Activated CD8-positive, alpha-beta memory T cell treated with anti-CD3 and anti-CD28 coated beads, Interleukin-2, amount 50 U/mL, for 24 hours (primary cell): ENCODE data around the gene CCDC187.

Experiments used
- DNase-seq: peaks from one replicate; pipeline ENCODE4 v3.0.0-alpha.2; 2020; ENCODE audit errors: extremely low read depth

CCDC187 gene

GRCh38 chr9:136339173-136339957 lies 35.5 kb upstream of the CCDC187 start:
- no peak for DNase-seq

- no peak for DNase-seq
These were observed 34.6 kb upstream of the CCDC187 start for GRCh38 chr9:136338511-136338910.

- no peak for DNase-seq
These were observed 33.8 kb upstream of the CCDC187 start for GRCh38 chr9:136337416-136338395.

DNA sequence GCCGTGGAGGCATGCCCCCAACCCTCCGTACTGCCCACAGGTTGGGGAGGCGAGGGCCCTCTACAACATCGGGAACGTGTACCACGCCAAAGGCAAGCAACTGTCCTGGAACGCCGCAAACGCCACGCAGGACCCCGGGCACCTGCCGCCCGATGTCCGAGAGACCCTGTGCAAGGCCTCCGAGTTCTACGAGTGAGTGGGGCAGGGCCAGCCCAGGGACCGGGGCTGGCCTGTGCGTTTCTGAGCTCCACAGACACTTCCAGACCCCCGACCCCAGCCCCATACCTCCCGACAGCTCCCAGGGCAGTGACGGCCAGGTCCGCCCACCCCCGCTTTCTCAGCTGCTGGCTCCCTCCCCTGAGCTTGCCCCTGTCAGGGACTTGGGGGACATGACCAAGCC lies 33.0 kb upstream of the CCDC187 start:
- DNase-seq: no peak

- DNase-seq: no peak
These were observed 32.4 kb upstream of the CCDC187 start for GRCh38 chr9:136336156-136336870.

GRCh38 chr9:136335296-136336155 lies 31.6 kb upstream of the CCDC187 start:
- no peak for DNase-seq

GRCh38 chr9:136334541-136334940 lies 30.6 kb upstream of the CCDC187 start:
- DNase-seq: no peak

- no peak for DNase-seq
These were observed 29.6 kb upstream of the CCDC187 start for GRCh38 chr9:136333486-136333885.

- no peak for DNase-seq
These were observed 29.2 kb upstream of the CCDC187 start for GRCh38 chr9:136333045-136333444.

DNA sequence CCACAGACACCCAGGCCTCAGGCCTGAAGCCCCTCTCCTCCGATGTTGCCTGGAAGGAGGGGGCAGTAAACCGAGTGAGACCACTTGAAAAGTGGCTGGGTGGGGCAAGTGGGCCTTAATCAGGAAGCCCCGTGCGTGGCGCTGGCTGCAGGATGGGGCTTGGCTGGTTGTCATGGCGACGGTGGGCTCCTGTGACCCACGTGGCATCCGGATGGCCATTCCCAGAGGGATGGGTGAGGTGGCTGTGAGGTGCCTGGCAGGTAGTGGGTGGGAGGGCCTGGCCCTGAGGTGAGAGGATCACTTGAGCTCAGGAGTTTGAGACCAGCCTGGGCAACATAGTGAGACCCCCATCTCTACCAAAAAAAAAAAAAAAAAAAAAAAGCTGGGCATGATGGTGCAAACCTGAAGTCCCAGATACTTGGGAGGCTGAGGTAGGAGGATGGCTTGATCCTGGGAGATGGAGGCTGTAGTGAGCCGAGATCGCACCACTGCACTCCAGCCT lies 28.6 kb upstream of the CCDC187 start:
- no peak for DNase-seq

GRCh38 chr9:136331556-136332481 lies 27.9 kb upstream of the CCDC187 start:
- DNase-seq: no peak

DNA sequence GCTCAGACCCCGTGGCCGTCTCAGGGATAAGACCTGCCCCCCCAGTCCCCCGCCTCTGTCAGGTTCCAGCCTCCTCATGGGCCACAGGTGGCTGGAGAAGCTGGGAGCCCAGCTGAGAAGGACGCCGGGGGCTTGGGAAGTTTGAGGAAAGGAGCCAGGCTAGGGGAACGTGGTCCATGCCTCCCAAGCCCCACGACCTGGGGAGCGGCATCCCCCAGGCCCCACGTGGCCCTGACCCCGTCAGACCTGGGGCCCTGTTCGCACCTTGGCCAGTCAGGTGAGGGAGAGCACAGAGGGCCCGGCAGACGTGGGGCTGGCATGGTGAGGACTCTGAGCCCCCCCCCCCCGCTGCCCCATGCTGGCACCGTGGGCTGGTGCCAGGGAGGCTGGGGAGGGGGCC lies 27.1 kb upstream of the CCDC187 start:
- no peak for DNase-seq

- DNase-seq: no peak
These were observed 26.6 kb upstream of the CCDC187 start for GRCh38 chr9:136330406-136330990.

DNA sequence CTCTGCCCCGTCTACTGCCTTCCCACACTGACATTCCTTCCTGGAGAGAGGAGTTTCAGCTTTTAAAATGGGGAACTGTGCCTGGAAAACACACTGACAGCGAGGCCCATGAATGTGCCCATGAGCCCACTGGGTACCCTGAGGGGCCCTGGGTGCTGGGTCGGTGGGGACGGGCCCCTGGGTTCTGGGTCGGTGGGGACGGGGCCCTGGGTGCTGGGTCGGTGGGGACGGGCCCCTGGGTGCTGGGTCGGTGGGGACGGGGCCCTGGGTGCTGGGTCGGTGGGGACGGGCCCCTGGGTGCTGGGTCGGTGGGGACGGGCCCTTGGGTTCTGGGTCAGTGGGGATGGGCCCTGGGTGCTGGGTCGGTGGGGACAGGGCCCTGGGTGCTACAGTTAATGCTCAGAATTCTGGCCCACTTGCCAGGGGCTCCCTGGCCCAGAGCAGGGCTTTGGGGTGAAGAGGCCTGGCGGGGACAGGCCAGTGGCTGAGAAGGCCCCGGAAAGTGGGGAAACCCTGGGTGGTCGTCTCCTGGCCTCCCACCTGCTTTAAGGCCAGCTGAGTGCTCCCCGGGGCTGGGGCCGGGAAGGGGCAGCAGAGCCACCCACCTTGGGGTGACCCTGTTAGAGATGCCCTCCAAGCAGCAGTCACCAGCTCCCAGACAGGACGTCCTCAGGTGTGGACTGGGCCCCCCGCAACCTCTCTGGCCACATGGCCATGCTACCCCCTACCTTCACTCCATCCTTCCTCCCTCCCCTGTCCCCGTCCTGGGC lies 25.9 kb upstream of the CCDC187 start:
- no peak for DNase-seq

DNA sequence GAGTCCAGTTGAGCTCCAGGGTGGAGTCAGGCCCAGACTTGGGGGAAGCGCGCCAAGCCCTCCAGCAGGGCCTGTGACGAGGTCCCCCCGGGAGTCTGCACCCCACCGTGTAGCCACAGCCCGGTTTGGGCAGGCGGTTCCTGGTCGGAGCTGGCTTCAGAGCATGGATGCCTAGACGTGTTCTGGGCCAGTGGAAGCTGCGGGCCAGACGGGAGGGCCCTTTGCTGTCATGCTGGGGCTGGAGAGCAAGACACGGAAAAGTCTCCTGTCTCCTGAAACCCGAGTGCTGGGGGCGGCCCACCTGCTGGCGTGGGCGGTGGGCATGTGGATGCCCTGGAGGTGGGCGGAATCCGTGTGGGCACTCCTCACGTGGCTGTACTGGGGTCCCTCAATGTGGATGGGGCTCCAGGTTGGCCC lies 25.3 kb upstream of the CCDC187 start:
- DNase-seq: no peak

DNA sequence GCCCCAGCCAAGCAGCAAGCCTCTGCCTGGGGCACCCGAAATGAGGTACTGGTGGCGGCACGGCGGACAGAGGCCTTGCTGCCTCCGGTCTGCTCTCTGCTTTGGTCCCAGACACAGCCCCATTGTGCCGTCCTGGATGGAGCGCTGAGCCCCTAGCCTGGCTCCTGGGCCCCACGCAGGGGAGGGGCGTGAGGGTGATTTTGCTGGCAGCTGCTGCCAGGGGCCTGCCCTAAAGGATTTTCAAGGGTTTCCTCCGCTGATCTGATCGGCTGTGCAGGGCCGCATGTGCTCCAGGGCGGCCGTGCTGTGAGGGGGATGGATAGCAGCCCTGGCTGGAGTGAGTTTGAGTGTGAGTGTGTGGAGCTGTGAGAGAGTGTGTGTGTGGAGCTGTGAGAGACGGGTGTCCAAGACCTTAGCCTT lies 24.7 kb upstream of the CCDC187 start:
- no peak for DNase-seq

GRCh38 chr9:136328011-136328621 lies 24.2 kb upstream of the CCDC187 start:
- DNase-seq: no peak

DNA sequence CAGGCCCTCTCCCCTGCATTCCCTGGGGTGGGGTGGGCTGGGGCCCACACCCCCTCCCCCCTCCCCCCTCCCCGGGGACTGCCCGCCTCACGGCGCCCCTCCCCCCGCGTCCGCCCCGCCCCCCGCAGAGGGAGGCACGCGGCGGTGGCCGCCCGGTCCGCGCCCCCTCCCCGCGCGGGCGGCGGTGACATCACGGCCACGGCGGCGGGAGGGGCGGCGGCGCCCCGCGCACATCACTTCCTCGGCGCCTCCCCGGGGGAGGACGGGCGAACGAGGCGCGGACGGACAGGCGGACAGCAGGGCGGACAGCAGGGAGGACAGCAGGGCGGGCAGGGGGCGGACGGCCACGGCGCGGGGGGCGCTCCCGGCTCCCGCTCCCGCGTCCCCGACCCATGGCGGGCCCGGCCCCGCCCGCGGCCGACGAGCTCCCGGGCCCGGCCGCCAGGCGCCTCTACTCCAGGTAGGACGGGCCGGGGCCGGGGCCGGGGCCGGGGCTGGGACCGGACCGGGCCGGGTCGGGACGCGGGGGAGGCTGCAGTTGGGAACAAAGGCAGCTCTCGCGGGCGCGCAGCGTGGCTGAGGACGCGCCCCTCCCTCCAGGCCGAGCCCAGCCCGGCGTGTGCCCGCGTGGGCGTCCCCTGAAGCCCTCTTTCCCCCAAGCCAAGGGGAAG lies 23.5 kb upstream of the CCDC187 start, which contains the start of gene GPSM1:
TSS of gene GPSM1 (plus strand) at position 236 of the 671 bp plus-strand sequence. CDS start at position 393, 157 bp downstream.
- DNase-seq: no peak
